Activated CD8-positive, alpha-beta T cell treated with anti-CD3 and anti-CD28 coated beads for 36 hours (primary cell): Measurements from ENCODE around the gene MYPN. TPM values are rescaled to one million over a fixed set of nuclear protein-coding genes. Genes with fewer than 3 reads are reported as not detected.
A peak's percentile ranks its signal among the peaks of the same experiment; 100 is the strongest.

Experiments used
- ATAC-seq: fragments of 200-7000 bp; cut with Tn5 transposase; one replicate; pipeline ENCODE4 v1.10.0; 2021; ENCODE audit warnings: mild to moderate bottlenecking, moderate library complexity
- CTCF ChIA-PET: fragments of 350-600 bp; sonication (Branson Sonifier 250); formaldehyde crosslinking; loops from one replicate; lab custom pipeline; 2021; ENCODE audit warnings: antibody characterized with exemption; lab: Charles Lee
- POLR2A ChIA-PET: fragments of 350-600 bp; sonication (Branson Sonifier 250); formaldehyde crosslinking; loops from one replicate; lab custom pipeline; 2021; ENCODE audit warnings: antibody characterized with exemption; lab: Charles Lee
- DNase-seq: peaks from one replicate; pipeline ENCODE4 v3.0.0-alpha.2; 2020
- H3K27ac Mint-ChIP-seq: one replicate; pipeline ENCODE4 v1.8.0; 2021; ENCODE audit warnings: mild to moderate bottlenecking, mixed read lengths
- H3K27me3 Mint-ChIP-seq: one replicate; pipeline ENCODE4 v1.8.0; 2021; ENCODE audit warnings: mixed read lengths
- H3K36me3 Mint-ChIP-seq: one replicate; pipeline ENCODE4 v1.8.0; 2021; ENCODE audit warnings: low read depth, mixed read lengths
- H3K4me1 Mint-ChIP-seq: one replicate; pipeline ENCODE4 v1.8.0; 2021; ENCODE audit warnings: low read depth, mixed read lengths
- H3K4me3 Mint-ChIP-seq: one replicate; pipeline ENCODE4 v1.8.0; 2021; ENCODE audit warnings: mild to moderate bottlenecking, moderate library complexity, mixed read lengths
- H3K9me3 Mint-ChIP-seq: one replicate; pipeline ENCODE4 v1.8.0; 2021; ENCODE audit warnings: mixed read lengths
- intact Hi-C: fragments of 100-400 bp; cut with micrococcal nuclease; formaldehyde crosslinking; loops from one replicate; pipeline ENCODE4 v1.10.0; 2022
- total RNA-seq, 2 experiments: library from RNA; stranded (reverse); gene quantifications; one replicate each; pipeline ENCODE4 v1.2.3, GENCODE V29; 2021
- TF ChIP-seq, protein P1 (sequence below): fragments of 200-600 bp; IDR thresholded peaks from one replicate; pipeline ENCODE4 v1.8.0; 2022; ENCODE audit warnings: antibody characterized with exemption, mild to moderate bottlenecking

Gene MYPN
- total RNA-seq, 2 experiments from 2014 or later = not detected

DNA sequence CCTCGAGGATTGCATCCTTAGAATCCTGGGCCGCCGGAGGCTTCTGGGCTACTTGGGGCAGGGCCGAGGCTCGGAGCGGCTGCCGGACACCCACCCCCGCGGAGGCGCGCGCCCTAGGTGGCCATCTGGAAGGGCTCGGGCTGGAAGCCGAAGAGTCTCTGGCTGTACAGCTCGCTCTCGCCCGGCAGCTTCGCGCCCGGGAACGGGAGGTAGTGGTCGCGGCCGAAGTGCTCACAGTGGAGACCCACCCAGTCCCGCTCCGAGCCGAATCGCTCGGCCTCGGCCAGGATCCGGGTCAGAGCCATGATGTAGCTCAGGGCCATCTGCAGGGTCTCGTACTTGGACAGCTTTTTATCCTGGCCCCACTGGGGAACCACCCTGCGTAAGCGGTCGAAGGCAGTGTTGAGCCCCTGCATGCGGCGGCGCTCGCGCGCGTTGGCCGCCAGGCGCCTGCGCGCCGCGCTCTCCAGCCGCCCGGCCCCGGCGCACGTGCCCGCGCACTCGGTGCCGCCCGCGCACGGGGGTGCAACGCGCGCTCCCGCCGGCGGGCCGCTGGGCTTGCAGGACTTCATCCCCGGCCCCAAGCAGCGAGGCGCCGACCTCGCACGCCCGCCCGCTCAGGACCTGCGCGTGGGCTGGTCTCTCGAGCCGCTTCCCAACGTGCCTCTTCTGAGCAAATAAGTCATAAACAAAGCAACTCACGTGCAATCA lies 122.0 kb downstream of the MYPN start:
- ChIA-PET CTCF (interaction anchor here (0.9 to 2.6 kb wide), 7 partner anchors 18 to 117 kb away, joined by 3 to 8 read pairs (median 6); no protein-coding TSS in a partner anchor), POLR2A (interaction anchor here (0.6 to 1.3 kb wide), 3 partner anchors 53 to 101 kb away, joined by 3 to 4 read pairs (median 3); partner anchors contain the start of genes HNRNPH3 and PBLD)
- Mint-ChIP-seq H3K27ac (no peak overlapping the region), H3K36me3 (no peaks in the 10 kb centered on the region), H3K4me3 (peak overlapping the region; percentile 73), H3K27me3 (peaks cover 37% of the 10 kb centered on the region), H3K9me3 (no peaks in the 10 kb centered on the region), H3K4me1 (peaks cover 7% of the 10 kb centered on the region)
- TF ChIP-seq, protein P1, sequence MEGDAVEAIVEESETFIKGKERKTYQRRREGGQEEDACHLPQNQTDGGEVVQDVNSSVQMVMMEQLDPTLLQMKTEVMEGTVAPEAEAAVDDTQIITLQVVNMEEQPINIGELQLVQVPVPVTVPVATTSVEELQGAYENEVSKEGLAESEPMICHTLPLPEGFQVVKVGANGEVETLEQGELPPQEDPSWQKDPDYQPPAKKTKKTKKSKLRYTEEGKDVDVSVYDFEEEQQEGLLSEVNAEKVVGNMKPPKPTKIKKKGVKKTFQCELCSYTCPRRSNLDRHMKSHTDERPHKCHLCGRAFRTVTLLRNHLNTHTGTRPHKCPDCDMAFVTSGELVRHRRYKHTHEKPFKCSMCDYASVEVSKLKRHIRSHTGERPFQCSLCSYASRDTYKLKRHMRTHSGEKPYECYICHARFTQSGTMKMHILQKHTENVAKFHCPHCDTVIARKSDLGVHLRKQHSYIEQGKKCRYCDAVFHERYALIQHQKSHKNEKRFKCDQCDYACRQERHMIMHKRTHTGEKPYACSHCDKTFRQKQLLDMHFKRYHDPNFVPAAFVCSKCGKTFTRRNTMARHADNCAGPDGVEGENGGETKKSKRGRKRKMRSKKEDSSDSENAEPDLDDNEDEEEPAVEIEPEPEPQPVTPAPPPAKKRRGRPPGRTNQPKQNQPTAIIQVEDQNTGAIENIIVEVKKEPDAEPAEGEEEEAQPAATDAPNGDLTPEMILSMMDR = no peak
- peak; percentile 54 for DNase-seq
- intact Hi-C loops = loop anchor here (5.0 kb wide), 1 partner anchor 116 kb away; no protein-coding TSS in a partner anchor
- ATAC-seq = peak; percentile 93

DNA sequence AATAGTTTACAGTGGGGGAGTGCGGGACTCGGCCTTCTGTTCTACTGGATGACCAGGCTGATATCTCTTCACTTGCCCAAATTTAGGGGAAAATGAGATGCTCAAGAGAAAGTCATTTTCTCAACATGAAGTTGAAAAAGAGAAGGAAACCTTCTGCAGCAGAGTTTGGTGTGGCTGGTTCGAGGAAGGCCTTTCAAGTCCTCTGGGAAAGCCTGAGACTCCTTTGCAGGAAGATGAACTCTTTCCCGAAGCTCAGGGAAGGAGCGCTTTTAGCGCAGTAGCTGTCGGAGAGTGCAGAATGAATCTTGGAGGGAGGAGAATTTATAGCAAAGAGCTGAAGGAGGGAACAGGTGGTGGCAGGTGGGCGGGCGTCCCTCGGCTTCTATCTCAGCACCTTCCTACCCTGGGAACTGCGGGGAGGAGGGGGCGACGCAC lies 122.5 kb downstream of the MYPN start, which contains the start of gene ATOH7:
Gene ATOH7 (minus strand): TSS at position 297 of the 435 bp plus-strand sequence. CDS start 436 bp downstream, outside the sequence.
- CTCF ChIA-PET = interaction anchor here (0.7 to 2.6 kb wide), 4 partner anchors 19 to 117 kb away, joined by 3 to 7 read pairs (median 6); no protein-coding TSS in a partner anchor
- peaks cover 37% of the 10 kb centered on the region for H3K27me3 Mint-ChIP-seq
- POLR2A ChIA-PET = no interaction called here

DNA sequence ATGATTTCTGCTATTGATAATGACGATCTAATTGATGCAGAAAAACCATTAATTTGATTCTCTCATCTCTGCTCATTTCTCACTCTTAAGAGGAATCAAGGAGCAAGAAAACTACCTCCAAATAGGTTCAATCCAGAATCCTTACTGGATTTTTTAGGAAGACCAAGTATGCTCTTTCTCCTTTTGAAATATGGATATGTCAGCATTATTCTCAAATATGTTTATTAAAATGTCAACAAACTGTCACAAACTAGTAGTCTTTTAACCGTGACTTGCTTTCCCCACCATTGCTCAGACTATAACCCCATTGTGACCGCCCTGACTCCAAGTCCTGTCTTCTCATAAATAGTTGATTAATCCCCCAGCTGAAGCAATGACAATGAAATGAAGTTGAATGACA lies 123.8 kb downstream of the MYPN start:
- ChIA-PET POLR2A (no interaction called here), CTCF (no interaction called here)
- Mint-ChIP-seq H3K36me3 (no peaks in the 10 kb centered on the region), H3K4me1 (peaks cover 7% of the 10 kb centered on the region), H3K27ac (no peak overlapping the region), H3K4me3 (no peak overlapping the region), H3K27me3 (peaks cover 32% of the 10 kb centered on the region), H3K9me3 (no peaks in the 10 kb centered on the region)
- DNase-seq = no peak
- ATAC-seq = no peak
- intact Hi-C loops = loop anchor here (5.0 kb wide), 1 partner anchor 114 kb away; no protein-coding TSS in a partner anchor
- TF ChIP-seq, protein P1 = no peak

More for the DNA sequence above, 122.5 kb downstream of the MYPN start, which contains the start of gene ATOH7:
- peaks cover 7% of the 10 kb centered on the region for H3K4me1 Mint-ChIP-seq
- ATAC-seq (no peak), DNase-seq (no peak)
- intact Hi-C loops = loop anchor here (5.0 kb wide), 1 partner anchor 115 kb away; no protein-coding TSS in a partner anchor
- H3K27ac Mint-ChIP-seq = no peak within 1 kb of the TSS
- no peaks in the 10 kb centered on the region for H3K9me3 Mint-ChIP-seq
- TF ChIP-seq, protein P1 = no peak
- H3K4me3 Mint-ChIP-seq = peak within 1 kb of the TSS; percentile 73
- no peaks in the 10 kb centered on the region for H3K36me3 Mint-ChIP-seq

DNA sequence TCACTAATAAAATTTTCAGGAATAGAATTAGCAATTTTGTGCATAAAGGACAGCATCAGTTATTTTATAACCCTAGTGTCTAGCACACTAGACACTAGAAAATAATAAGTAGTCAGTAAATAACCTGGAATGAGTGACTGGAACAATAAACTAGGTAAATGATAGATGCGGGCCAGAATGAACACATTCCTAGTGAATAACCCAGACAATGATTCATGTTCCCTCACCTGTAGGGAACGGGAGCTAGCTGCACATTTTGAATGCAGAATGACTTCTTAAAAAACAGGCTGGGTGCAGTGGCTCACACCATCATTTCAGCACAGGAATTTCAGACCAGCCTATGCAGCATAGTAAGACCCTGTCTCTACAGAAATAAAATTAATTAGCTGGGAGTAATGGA lies 125.8 kb downstream of the MYPN start:
- POLR2A ChIA-PET = no interaction called here
- Mint-ChIP-seq H3K36me3 (no peaks in the 10 kb centered on the region), H3K4me3 (no peak overlapping the region), H3K9me3 (no peaks in the 10 kb centered on the region), H3K27ac (no peak overlapping the region), H3K4me1 (peaks cover 7% of the 10 kb centered on the region), H3K27me3 (peaks cover 25% of the 10 kb centered on the region)
- DNase-seq (no peak), ATAC-seq (no peak)
- intact Hi-C loops = no loop called here
- TF ChIP-seq, protein P1 = no peak
- CTCF ChIA-PET = interaction anchor here (0.8 kb wide), 1 partner anchor 22 kb away, joined by 3 read pairs; no protein-coding TSS in a partner anchor

DNA sequence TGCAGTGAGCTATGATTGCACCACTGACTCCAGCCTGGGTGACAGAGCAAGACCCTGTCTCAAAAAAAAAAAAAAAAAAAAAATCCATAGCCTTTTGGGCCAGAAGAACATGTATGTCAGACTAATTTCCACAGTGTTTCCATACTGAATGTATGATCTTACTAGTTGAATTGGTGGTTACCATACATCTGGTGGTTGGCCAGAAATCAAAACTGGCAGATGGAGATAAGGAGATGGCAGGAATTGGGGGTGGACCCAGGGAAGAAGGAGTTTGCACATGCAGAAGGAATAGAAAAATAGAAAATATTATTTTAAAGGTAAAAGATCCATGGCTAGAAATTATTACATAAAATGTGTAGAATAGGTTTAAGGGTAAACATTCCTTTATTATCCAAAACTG lies 126.3 kb downstream of the MYPN start:
- Mint-ChIP-seq H3K4me3 (no peak overlapping the region), H3K27me3 (peaks cover 21% of the 10 kb centered on the region), H3K36me3 (no peaks in the 10 kb centered on the region), H3K4me1 (peaks cover 7% of the 10 kb centered on the region), H3K9me3 (no peaks in the 10 kb centered on the region), H3K27ac (no peak overlapping the region)
- TF ChIP-seq, protein P1 = no peak
- ChIA-PET POLR2A (no interaction called here), CTCF (interaction anchor here (0.8 kb wide), 1 partner anchor 23 kb away, joined by 3 read pairs; no protein-coding TSS in a partner anchor)
- ATAC-seq (no peak), DNase-seq (no peak)
- intact Hi-C loops = no loop called here
